PC-3 (cell line): ENCODE measurements around the gene ACP2.

Experiments used
- CTCF ChIP-seq: fragments of 300-600 bp; sonication (generic); conservative IDR thresholded peaks from 2 replicates; pipeline ENCODE4 v1.5.1; 2017; ENCODE audit warnings: antibody characterized with exemption, low read depth, mild to moderate bottlenecking, low read length
- EZH2 ChIP-seq: fragments of 300-600 bp; sonication (generic); IDR thresholded peaks from one replicate; pipeline ENCODE4 v1.6.1; 2017; ENCODE audit warnings: antibody characterized with exemption, mild to moderate bottlenecking, low read length; ENCODE audit not compliant: unreplicated experiment

GRCh38 chr11:47251751-47252150, 3.1 kb upstream of the ACP2 start:
- TF ChIP-seq EZH2 = no peak
- no peak for TF ChIP-seq CTCF
